GM12892 (cell line): ENCODE measurements around the gene CCDC61.

Experiments
- POLR2A ChIP-seq: IDR thresholded peaks from 2 replicates; pipeline ENCODE4 v1.6.1; 2011; ENCODE audit warnings: low read depth, low read length, control low read depth
- POLR2AphosphoS5 ChIP-seq: IDR thresholded peaks from 2 replicates; pipeline ENCODE4 v1.6.1; 2011; ENCODE audit warnings: low read depth, low read length, control low read depth

- TF ChIP-seq POLR2AphosphoS5 (no peak), POLR2A (no peak)
Measured at GRCh38 chr19:45996933-45997332, 1.7 kb downstream of the CCDC61 start.
